Suprapubic skin (tissue), 3 donors: Measurements from ENCODE around the gene CTNNA3.

Experiments used
- POLR2A ChIP-seq, 2 donors: fragments of 450-650 bp; IDR thresholded peaks; one replicate each; pipeline ENCODE4 v1.6.1; 2017; ENCODE audit warnings: antibody characterized with exemption in 2 of 2, mild to moderate bottlenecking in 2 of 2, moderate library complexity in 2 of 2
- TF ChIP-seq, protein P1 (sequence below), 2 donors: fragments of 200-600 bp in 1 of 2; fragments of 450-650 bp in 1 of 2; sonication (generic) in 1 of 2; IDR thresholded peaks; one replicate each; pipeline ENCODE4 v1.5.1; 2016 to 2019; ENCODE audit warnings: antibody characterized with exemption in 2 of 2, mild to moderate bottlenecking in 1 of 2, moderate library complexity in 1 of 2

GRCh38 chr10:66837335-66837734 is 858.7 kb downstream of the CTNNA3 start:
- TF ChIP-seq, protein P1, sequence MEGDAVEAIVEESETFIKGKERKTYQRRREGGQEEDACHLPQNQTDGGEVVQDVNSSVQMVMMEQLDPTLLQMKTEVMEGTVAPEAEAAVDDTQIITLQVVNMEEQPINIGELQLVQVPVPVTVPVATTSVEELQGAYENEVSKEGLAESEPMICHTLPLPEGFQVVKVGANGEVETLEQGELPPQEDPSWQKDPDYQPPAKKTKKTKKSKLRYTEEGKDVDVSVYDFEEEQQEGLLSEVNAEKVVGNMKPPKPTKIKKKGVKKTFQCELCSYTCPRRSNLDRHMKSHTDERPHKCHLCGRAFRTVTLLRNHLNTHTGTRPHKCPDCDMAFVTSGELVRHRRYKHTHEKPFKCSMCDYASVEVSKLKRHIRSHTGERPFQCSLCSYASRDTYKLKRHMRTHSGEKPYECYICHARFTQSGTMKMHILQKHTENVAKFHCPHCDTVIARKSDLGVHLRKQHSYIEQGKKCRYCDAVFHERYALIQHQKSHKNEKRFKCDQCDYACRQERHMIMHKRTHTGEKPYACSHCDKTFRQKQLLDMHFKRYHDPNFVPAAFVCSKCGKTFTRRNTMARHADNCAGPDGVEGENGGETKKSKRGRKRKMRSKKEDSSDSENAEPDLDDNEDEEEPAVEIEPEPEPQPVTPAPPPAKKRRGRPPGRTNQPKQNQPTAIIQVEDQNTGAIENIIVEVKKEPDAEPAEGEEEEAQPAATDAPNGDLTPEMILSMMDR (IDR thresholded peaks at IDR 0.05) = no peak
- TF ChIP-seq POLR2A (IDR thresholded peaks at IDR 0.05) = no peak
